Sigmoid colon (tissue), 4 donors: ENCODE measurements around the gene CAPZA2.

Experiments used
- CTCF ChIP-seq, 4 experiments: fragments of 450-650 bp in 3 of 4; fragments of 200-600 bp in 1 of 4; IDR thresholded peaks; one replicate each; pipeline ENCODE4 v1.5.1; 2016 to 2019; ENCODE audit warnings: antibody characterized with exemption in 4 of 4, mild to moderate bottlenecking in 3 of 4, moderate library complexity in 2 of 4
- EP300 ChIP-seq, 4 donors: sonication (generic); formaldehyde crosslinking; IDR thresholded peaks; one replicate each; pipeline ENCODE4 v1.6.1; 2017; ENCODE audit warnings: antibody characterized with exemption in 4 of 4
- POLR2A ChIP-seq, 2 donors: fragments of 450-650 bp; IDR thresholded peaks; one replicate each; pipeline ENCODE4 v1.6.1; 2016; ENCODE audit warnings: antibody characterized with exemption in 2 of 2, mild to moderate bottlenecking in 2 of 2, moderate library complexity in 2 of 2

DNA sequence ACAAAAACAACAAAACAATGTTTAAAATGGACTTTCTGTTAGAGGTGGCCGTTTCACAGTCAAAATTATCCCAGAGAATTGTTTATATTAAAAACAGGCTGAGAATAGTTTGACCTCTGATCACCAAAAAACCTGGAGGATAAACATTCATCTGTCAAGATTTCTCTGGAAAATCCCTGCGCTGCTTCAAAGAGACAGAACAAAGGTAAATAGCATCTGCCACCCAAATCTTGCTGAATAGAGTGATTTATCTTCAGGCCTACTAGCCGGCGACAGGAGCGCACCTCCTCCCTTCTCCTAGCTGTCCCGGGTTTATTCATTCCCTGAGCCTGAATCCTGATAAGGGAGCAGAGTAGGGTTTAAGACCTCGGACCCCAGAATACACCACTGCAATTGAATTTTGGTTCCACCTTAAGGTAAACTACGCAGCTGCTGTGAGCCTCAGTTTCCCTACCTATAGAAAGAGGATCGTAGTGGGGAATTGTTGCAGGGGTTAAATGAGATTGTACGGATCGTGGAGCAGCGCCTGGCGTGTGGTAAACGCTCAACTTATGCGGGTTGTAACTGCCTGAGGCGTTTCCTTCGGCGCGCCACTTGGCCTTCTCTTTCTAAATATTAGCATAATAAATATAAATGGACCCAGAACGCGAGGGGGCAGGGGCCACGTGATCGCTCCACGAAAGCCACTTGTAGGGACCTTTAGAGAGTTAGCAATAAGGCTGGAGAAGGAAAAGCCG lies 90.4 kb downstream of the CAPZA2 start:
- TF ChIP-seq CTCF (IDR thresholded peaks at IDR 0.05) (no peak), EP300 (IDR thresholded peaks at IDR 0.05) (no peak), POLR2A (IDR thresholded peaks at IDR 0.05) (no peak)
